ENCODE data around the gene UBQLN1.

DNA sequence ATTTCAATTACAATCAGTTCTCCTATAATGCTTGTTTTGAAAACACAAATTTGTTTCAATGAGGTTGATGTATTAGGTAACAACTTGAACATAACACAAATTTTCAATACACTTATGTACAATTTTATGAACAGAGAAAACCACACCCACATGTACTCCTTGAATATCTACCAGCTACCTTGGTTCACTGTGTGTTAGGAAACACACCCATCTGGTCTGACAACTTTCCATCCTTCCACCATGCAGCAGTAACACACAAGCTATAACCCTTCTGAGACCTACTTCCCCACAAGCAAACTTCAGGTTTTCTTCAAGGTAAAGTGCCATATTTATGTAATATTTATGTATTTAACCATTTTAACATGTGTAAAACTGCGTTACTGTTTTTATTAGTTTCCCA, 36.4 kb upstream of the UBQLN1 start:
- no peak for TF ChIP-seq CTCF (conservative IDR thresholded peaks at IDR 0.05)
- TF ChIP-seq ZFX (IDR thresholded peaks at IDR 0.05), result no peak
